ENCODE measurements around the gene PIEZO2.

DNA sequence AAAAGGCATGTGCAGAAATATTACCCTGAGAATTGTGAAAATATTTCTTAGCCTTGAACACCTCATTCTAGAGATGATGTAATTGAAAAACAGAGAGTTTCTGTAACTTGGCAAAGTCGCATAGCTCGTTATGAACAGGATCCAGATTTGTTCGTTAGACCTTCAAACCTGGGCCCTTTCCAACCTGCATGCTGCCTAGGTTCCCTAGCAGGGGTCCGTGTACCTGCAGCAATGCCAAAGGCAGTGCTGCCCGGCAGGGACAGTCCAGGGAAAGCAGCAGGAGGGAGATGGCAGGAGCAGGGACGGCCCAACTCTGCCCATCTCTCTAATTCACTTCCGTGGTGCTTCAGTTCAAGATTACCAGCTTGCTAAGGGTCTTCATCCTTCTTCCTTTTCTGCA, 12.0 kb downstream of the PIEZO2 start:
- no peak for TF ChIP-seq CTCF (IDR thresholded peaks at IDR 0.05)
- TF ChIP-seq POLR2A (IDR thresholded peaks at IDR 0.05), result no peak

Data from esophagus squamous epithelium (tissue), 4 donors.